HFFc6 (cell line): ENCODE measurements around the gene ICA1L. TPM values are rescaled to one million over a fixed set of nuclear protein-coding genes. Genes with fewer than 3 reads are reported as not detected.

Experiments used
- DNase-seq: peaks from one replicate; pipeline ENCODE4 v3.0.0-alpha.2; 2018
- H3K27ac Mint-ChIP-seq: 2 replicates; pipeline ENCODE4 v1.8.0; 2020; ENCODE audit warnings: mild to moderate bottlenecking, mixed read lengths
- H3K27me3 Mint-ChIP-seq: 2 replicates; pipeline ENCODE4 v1.8.0; 2021; ENCODE audit warnings: mild to moderate bottlenecking, moderate library complexity, mixed read lengths; ENCODE audit not compliant: insufficient read depth
- H3K36me3 Mint-ChIP-seq: 2 replicates; pipeline ENCODE4 v1.8.0; 2021; ENCODE audit warnings: low read depth, mixed read lengths
- H3K4me1 Mint-ChIP-seq: 2 replicates; pipeline ENCODE4 v1.8.0; 2020; ENCODE audit warnings: low read depth, mixed read lengths
- H3K4me3 Mint-ChIP-seq: 2 replicates; pipeline ENCODE4 v1.8.0; 2020; ENCODE audit warnings: mild to moderate bottlenecking, moderate library complexity, mixed read lengths
- H3K9me3 Mint-ChIP-seq: 2 replicates; pipeline ENCODE4 v1.8.0; 2020; ENCODE audit warnings: mild to moderate bottlenecking, mixed read lengths
- CTCF ChIP-seq: fragments of 200-600 bp; sonication (generic); IDR thresholded peaks from 2 replicates; pipeline ENCODE4 v1.5.0; 2021; ENCODE audit warnings: antibody characterized with exemption, mild to moderate bottlenecking
- total RNA-seq, 6 experiments: library from RNA; stranded (reverse); fragmentation: NEBNext Ultra II Directional; extraction: Animal tissue kit (Norgen Biotek cat#: 25700); gene quantifications; 2 replicates in 1 of 6; 3 replicates in 5 of 6; pipeline ENCODE4 v1.2.3, GENCODE V29; 2021

The ICA1L gene
- total RNA-seq, 6 experiments from 2014 or later: 2.6 to 4.5 (median 3.2) TPM

- Mint-ChIP-seq H3K36me3 (peaks cover 11% of the 10 kb centered on the region), H3K4me3 (no peak overlapping the region), H3K27me3 (peaks cover 2% of the 10 kb centered on the region; the same call in 1 of the 2 replicates), H3K9me3 (peaks cover 8% of the 10 kb centered on the region), H3K4me1 (no peaks in the 10 kb centered on the region), H3K27ac (no peak overlapping the region)
- TF ChIP-seq CTCF: no peak
- DNase-seq: no peak
Observed at GRCh38 chr2:202841090-202841867, 30.3 kb downstream of the ICA1L start.

- no peaks in the 10 kb centered on the region for H3K9me3 Mint-ChIP-seq
- peak; percentile 81 for TF ChIP-seq CTCF
- no peaks in the 10 kb centered on the region; the same call in none of the 2 replicates for H3K27me3 Mint-ChIP-seq
- H3K36me3 Mint-ChIP-seq: no peaks in the 10 kb centered on the region
- H3K4me3 Mint-ChIP-seq: no peak overlapping the region; the same call in 1 of the 2 replicates
- H3K4me1 Mint-ChIP-seq: peaks cover 10% of the 10 kb centered on the region
- H3K27ac Mint-ChIP-seq: no peak overlapping the region
- peak; percentile 52 for DNase-seq
Observed at GRCh38 chr2:202831242-202832220, 40.0 kb downstream of the ICA1L start.

GRCh38 chr2:202824901-202825300, 46.7 kb downstream of the ICA1L start:
- no peak for TF ChIP-seq CTCF
- Mint-ChIP-seq H3K9me3 (no peaks in the 10 kb centered on the region), H3K27me3 (peaks cover 3% of the 10 kb centered on the region; the same call in 1 of the 2 replicates), H3K36me3 (no peaks in the 10 kb centered on the region), H3K27ac (no peak overlapping the region), H3K4me3 (no peak overlapping the region), H3K4me1 (no peaks in the 10 kb centered on the region)
- DNase-seq: no peak

GRCh38 chr2:202822411-202822810, 49.2 kb downstream of the ICA1L start:
- H3K4me3 Mint-ChIP-seq: no peak overlapping the region
- no peak overlapping the region for H3K27ac Mint-ChIP-seq
- no peaks in the 10 kb centered on the region for H3K36me3 Mint-ChIP-seq
- no peaks in the 10 kb centered on the region for H3K4me1 Mint-ChIP-seq
- TF ChIP-seq CTCF: no peak
- no peaks in the 10 kb centered on the region for H3K9me3 Mint-ChIP-seq
- no peak for DNase-seq
- H3K27me3 Mint-ChIP-seq: peaks cover 3% of the 10 kb centered on the region; the same call in 1 of the 2 replicates

GRCh38 chr2:202821206-202822160, 50.1 kb downstream of the ICA1L start:
- Mint-ChIP-seq H3K27ac (no peak overlapping the region), H3K36me3 (no peaks in the 10 kb centered on the region), H3K9me3 (no peaks in the 10 kb centered on the region), H3K27me3 (peaks cover 3% of the 10 kb centered on the region; the same call in 1 of the 2 replicates), H3K4me1 (peaks cover 2% of the 10 kb centered on the region), H3K4me3 (no peak overlapping the region)
- no peak for TF ChIP-seq CTCF
- no peak for DNase-seq
